Stimulated activated CD4-positive, alpha-beta T cell treated with anti-CD3 and anti-CD28 coated beads, Interleukin-15, amount 100 ng/mL, for 48 hours (primary cell): Measurements from ENCODE around the gene RAD51B.

Experiments
- DNase-seq, 2 donors: peaks; one replicate each; pipeline ENCODE4 v3.0.0-alpha.2; 2020; ENCODE audit warnings: low read depth in 2 of 2

The RAD51B gene

GRCh38 chr14:68328509-68328908 lies 508.9 kb downstream of the RAD51B start:
- DNase-seq, result no peak

- no peak for DNase-seq
These were observed 511.8 kb downstream of the RAD51B start for GRCh38 chr14:68331426-68331825.

- no peak for DNase-seq
These were observed 512.4 kb downstream of the RAD51B start for GRCh38 chr14:68331991-68332390.

GRCh38 chr14:68333262-68333661 lies 513.7 kb downstream of the RAD51B start:
- DNase-seq, result no peak

GRCh38 chr14:68335312-68335711 lies 515.7 kb downstream of the RAD51B start:
- DNase-seq, result no peak

GRCh38 chr14:68336165-68336564 lies 516.6 kb downstream of the RAD51B start:
- no peak for DNase-seq

GRCh38 chr14:68337279-68337678 lies 517.7 kb downstream of the RAD51B start:
- no peak for DNase-seq

GRCh38 chr14:68340262-68340661 lies 520.7 kb downstream of the RAD51B start:
- no peak for DNase-seq

- DNase-seq, result no peak
These were observed 522.0 kb downstream of the RAD51B start for GRCh38 chr14:68341411-68342212.

GRCh38 chr14:68342216-68342763 lies 522.7 kb downstream of the RAD51B start:
- DNase-seq, result no peak

- DNase-seq, result no peak
These were observed 524.0 kb downstream of the RAD51B start for GRCh38 chr14:68343534-68344118.

GRCh38 chr14:68345738-68346137 lies 526.2 kb downstream of the RAD51B start:
- no peak for DNase-seq

GRCh38 chr14:68346556-68347343 lies 527.2 kb downstream of the RAD51B start:
- no peak for DNase-seq

GRCh38 chr14:68349900-68350629 lies 530.5 kb downstream of the RAD51B start:
- no peak for DNase-seq

- no peak for DNase-seq
These were observed 535.8 kb downstream of the RAD51B start for GRCh38 chr14:68355415-68355814.

- no peak for DNase-seq
These were observed 538.2 kb downstream of the RAD51B start for GRCh38 chr14:68357777-68358176.

- DNase-seq, result no peak
These were observed 538.9 kb downstream of the RAD51B start for GRCh38 chr14:68358500-68358899.

GRCh38 chr14:68359022-68359836 lies 539.6 kb downstream of the RAD51B start:
- no peak for DNase-seq

GRCh38 chr14:68359837-68360552 lies 540.4 kb downstream of the RAD51B start:
- DNase-seq, result no peak

- DNase-seq, result no peak
These were observed 541.7 kb downstream of the RAD51B start for GRCh38 chr14:68361231-68361630.
